Upper lobe of left lung (tissue), 6 donors: ENCODE measurements around the gene TIMD4. TPM values are rescaled to one million over a fixed set of nuclear protein-coding genes. Genes with fewer than 3 reads are reported as not detected.

ENCODE experiments used
- ATAC-seq, 2 donors: fragments of 200-7000 bp; cut with Tn5 transposase; one replicate each; pipeline ENCODE4 v1.9.1; 2022; ENCODE audit warnings: mild to moderate bottlenecking in 2 of 2, moderate library complexity in 2 of 2; ENCODE audit not compliant: low FRiP score in 2 of 2
- DNase-seq, 2 donors: peaks; one replicate each; pipeline ENCODE4 v3.0.0-alpha.2; 2019 to 2020
- H3K27ac ChIP-seq, 4 donors: fragments of 200-600 bp; sonication (generic); one replicate each; pipeline ENCODE4 v1.5.1; 2016 to 2019
- H3K27me3 ChIP-seq, 4 donors: fragments of 200-600 bp; sonication (generic); one replicate each; pipeline ENCODE4 v1.5.1; 2017 to 2019
- H3K36me3 ChIP-seq, 4 donors: fragments of 200-600 bp; sonication (generic); one replicate each; pipeline ENCODE4 v1.5.1; 2016 to 2019
- H3K4me1 ChIP-seq, 4 donors: fragments of 200-600 bp; sonication (generic); one replicate each; pipeline ENCODE4 v1.5.1; 2018 to 2019
- H3K4me3 ChIP-seq, 4 donors: fragments of 200-600 bp; sonication (generic); one replicate each; pipeline ENCODE4 v1.5.1; 2017 to 2019; ENCODE audit warnings: mild to moderate bottlenecking in 2 of 4, moderate library complexity in 1 of 4
- H3K9me3 ChIP-seq, 4 donors: fragments of 200-600 bp; sonication (generic); one replicate each; pipeline ENCODE4 v1.5.1; 2018 to 2019
- EP300 ChIP-seq, 4 donors: sonication (generic); formaldehyde crosslinking; IDR thresholded peaks; one replicate each; pipeline ENCODE4 v1.5.1; 2017; ENCODE audit warnings: antibody characterized with exemption in 4 of 4, control low read depth in 2 of 4
- POLR2A ChIP-seq, 4 donors: fragments of 450-650 bp; IDR thresholded peaks; one replicate each; pipeline ENCODE4 v1.5.1; 2016 to 2017; ENCODE audit warnings: antibody characterized with exemption in 4 of 4, mild to moderate bottlenecking in 2 of 4
- POLR2AphosphoS5 ChIP-seq, 2 donors: sonication (generic); formaldehyde crosslinking; IDR thresholded peaks; one replicate each; pipeline ENCODE4 v1.5.1; 2017; ENCODE audit warnings: antibody characterized with exemption in 2 of 2
- WGBS, 2 donors: methylation state at CpG; one replicate each; pipeline ENCODE4 v1.1.5; 2017 to 2018; 5-methylcytosine and 5-hydroxymethylcytosine counted together
- total RNA-seq, 6 donors: library from RNA; depleted of rRNA in 4 of 6; stranded (reverse); fragments of >200 nt in 4 of 6; gene quantifications; one replicate each; pipeline versions ENCODE4 v1.1.0 to v1.2.1, GENCODE V29; 2016 to 2021
- TF ChIP-seq, protein P1 (sequence below), 6 experiments: fragments of 450-650 bp in 4 of 6; fragments of 200-600 bp in 2 of 6; sonication (generic) in 2 of 6; IDR thresholded peaks; one replicate each; pipeline ENCODE4 v1.5.1; 2016 to 2019; ENCODE audit warnings: antibody characterized with exemption in 6 of 6
- donor health status: DM: no; HTN: no; CAD: no; lungs with moderate emphysema.
- donor health status: DM: no; HTN: yes; CAD: no; lungs with severe emphysema.

The TIMD4 gene
- total RNA-seq, 6 donors from 2014 or later, result 0.31 to 0.54 TPM; not detected in 4

GRCh38 chr5:156918311-156918845, 44.6 kb downstream of the TIMD4 start:
- WGBS, 2 donors, result 84 to 90% methylated on average over 8 of the region's 8 CpGs

DNA sequence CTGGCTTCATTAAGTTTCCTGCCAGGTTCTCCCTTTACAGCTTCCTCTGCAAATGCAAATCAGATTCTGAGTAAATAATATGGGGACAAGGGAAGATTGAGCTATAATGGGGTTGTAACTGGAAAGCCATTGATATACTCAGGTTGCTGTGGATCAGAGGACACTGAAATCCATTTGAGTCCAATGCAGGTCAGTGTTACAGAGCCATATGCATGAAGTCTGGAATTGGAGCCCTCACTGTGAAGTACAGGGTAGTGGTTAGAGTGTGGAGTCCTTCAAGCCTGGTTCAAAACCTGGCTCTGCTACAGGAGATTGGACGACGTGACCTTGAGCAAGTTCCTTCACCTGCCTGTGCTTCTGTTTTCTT, 48.7 kb downstream of the TIMD4 start:
- ATAC-seq, result no peak
- TF ChIP-seq POLR2AphosphoS5 (IDR thresholded peaks at IDR 0.05) (no peak), POLR2A (IDR thresholded peaks at IDR 0.05) (no peak), EP300 (IDR thresholded peaks at IDR 0.05) (no peak)
- TF ChIP-seq, protein P1, sequence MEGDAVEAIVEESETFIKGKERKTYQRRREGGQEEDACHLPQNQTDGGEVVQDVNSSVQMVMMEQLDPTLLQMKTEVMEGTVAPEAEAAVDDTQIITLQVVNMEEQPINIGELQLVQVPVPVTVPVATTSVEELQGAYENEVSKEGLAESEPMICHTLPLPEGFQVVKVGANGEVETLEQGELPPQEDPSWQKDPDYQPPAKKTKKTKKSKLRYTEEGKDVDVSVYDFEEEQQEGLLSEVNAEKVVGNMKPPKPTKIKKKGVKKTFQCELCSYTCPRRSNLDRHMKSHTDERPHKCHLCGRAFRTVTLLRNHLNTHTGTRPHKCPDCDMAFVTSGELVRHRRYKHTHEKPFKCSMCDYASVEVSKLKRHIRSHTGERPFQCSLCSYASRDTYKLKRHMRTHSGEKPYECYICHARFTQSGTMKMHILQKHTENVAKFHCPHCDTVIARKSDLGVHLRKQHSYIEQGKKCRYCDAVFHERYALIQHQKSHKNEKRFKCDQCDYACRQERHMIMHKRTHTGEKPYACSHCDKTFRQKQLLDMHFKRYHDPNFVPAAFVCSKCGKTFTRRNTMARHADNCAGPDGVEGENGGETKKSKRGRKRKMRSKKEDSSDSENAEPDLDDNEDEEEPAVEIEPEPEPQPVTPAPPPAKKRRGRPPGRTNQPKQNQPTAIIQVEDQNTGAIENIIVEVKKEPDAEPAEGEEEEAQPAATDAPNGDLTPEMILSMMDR (IDR thresholded peaks at IDR 0.05), result no peak
- H3K4me3 ChIP-seq, result no peak overlapping the region
- no peak for DNase-seq
- no peaks in the 10 kb centered on the region for H3K9me3 ChIP-seq
- 82 to 88% methylated on average over 2 of the region's 2 CpGs for WGBS, 2 donors
- no peaks in the 10 kb centered on the region for H3K27me3 ChIP-seq
- peak overlapping the region in 1 of 4 donors; percentile 38 for H3K27ac ChIP-seq
- H3K4me1 ChIP-seq, result no peaks in the 10 kb centered on the region
- no peaks in the 10 kb centered on the region for H3K36me3 ChIP-seq

More at GRCh38 chr5:156918311-156918845, 44.6 kb downstream of the TIMD4 start:
- Histone ChIP-seq H3K4me3 (no peak overlapping the region), H3K9me3 (no peaks in the 10 kb centered on the region), H3K36me3 (no peaks in the 10 kb centered on the region), H3K27me3 (no peaks in the 10 kb centered on the region), H3K27ac (no peak overlapping the region), H3K4me1 (no peaks in the 10 kb centered on the region)
- TF ChIP-seq, protein P1 (IDR thresholded peaks at IDR 0.05), result no peak
- TF ChIP-seq POLR2A (IDR thresholded peaks at IDR 0.05), result no peak
- TF ChIP-seq POLR2AphosphoS5 (IDR thresholded peaks at IDR 0.05), result no peak
- no peak for TF ChIP-seq EP300 (IDR thresholded peaks at IDR 0.05)
- ATAC-seq (no peak), DNase-seq (no peak)

DNA sequence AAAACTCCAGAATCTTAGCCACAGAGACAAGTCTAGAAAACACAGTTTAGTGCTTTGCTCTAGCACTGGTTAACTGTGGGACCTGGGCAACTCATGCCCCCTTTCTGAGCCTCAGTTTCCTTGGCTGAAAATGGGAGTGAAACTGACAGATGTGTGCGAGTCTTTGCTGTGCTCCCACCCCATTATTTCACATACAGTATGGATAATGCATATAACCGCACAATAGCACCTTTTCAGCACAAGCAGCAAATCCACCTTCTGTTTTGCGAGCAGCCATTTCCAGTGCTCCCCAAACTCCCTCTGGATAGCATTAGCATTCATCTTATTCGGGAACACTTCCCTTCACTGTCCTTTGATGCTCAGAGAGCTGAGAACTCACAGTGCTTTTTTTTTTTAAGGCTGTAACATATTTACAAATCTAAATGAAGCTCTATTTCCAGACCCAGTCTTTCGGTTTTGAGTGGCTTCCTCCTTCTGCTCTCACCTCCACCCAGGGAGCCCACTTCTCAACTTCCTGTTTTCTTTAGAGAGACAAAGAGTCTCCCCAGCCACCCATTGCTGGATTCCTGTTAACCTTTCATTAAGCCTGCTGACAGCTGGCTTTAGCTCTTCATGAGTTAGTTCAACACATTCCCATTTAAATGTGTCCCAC, 49.2 kb downstream of the TIMD4 start:
- no peaks in the 10 kb centered on the region for H3K36me3 ChIP-seq
- DNase-seq (no peak), ATAC-seq (no peak)
- no peak overlapping the region for H3K4me3 ChIP-seq
- peak overlapping the region in 1 of 4 donors; percentile 36 for H3K27ac ChIP-seq
- H3K4me1 ChIP-seq, result no peaks in the 10 kb centered on the region
- no peaks in the 10 kb centered on the region for H3K9me3 ChIP-seq
- WGBS, 2 donors, result 50 to 52% methylated on average over 5 of the region's 5 CpGs
- no peaks in the 10 kb centered on the region for H3K27me3 ChIP-seq
- no peak for TF ChIP-seq POLR2AphosphoS5 (IDR thresholded peaks at IDR 0.05)
- TF ChIP-seq EP300 (IDR thresholded peaks at IDR 0.05), result no peak
- TF ChIP-seq, protein P1 (IDR thresholded peaks at IDR 0.05), result no peak
- no peak for TF ChIP-seq POLR2A (IDR thresholded peaks at IDR 0.05)

DNA sequence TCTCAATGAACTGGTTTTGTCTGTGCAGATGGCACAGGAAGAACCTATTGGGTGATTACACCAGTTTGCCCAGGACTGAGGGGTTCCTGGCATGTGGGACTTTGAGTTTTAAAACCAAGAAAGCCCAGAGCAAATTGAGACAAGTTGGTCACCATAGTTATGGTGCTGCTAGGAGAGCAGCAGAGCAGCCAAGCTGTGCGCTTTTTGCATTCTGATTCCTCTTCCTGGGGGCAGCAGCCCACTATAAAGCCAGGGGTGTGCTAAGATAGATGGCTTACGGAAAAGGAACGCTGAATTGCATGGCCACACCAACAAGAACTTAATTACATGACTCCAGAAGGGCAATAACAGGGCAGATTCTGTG, 49.7 kb downstream of the TIMD4 start:
- ATAC-seq (no peak), DNase-seq (no peak)
- no peak for TF ChIP-seq POLR2AphosphoS5 (IDR thresholded peaks at IDR 0.05)
- TF ChIP-seq, protein P1 (IDR thresholded peaks at IDR 0.05), result no peak
- Histone ChIP-seq H3K4me3 (no peak overlapping the region), H3K36me3 (no peaks in the 10 kb centered on the region), H3K9me3 (no peaks in the 10 kb centered on the region), H3K4me1 (no peaks in the 10 kb centered on the region), H3K27me3 (no peaks in the 10 kb centered on the region), H3K27ac (peak overlapping the region in 1 of 4 donors; percentile 36)
- WGBS, 2 donors, result 86 to 98% methylated on average over 3 of the region's 3 CpGs

DNA sequence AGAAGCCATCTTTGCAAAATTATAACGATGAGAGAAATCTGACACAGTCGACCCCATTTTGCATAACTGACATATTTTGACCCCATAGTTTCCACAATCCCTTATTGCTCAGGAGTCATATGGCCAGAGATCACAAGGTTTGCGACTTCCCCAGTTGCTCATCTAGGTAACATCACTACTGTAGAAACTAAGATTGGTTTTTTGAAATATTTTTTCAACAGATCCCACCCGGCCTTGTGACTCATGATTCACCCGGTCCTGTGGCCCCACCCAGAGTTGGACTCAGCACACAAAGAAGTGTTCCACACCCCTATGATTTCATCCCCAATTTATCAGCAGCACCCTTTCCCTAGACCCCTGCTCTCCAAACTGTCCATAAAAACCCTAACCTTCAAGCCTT, 50.2 kb downstream of the TIMD4 start:
- ATAC-seq, result no peak
- TF ChIP-seq EP300 (IDR thresholded peaks at IDR 0.05) (no peak), POLR2AphosphoS5 (IDR thresholded peaks at IDR 0.05) (no peak)
- no peak for DNase-seq
- H3K9me3 ChIP-seq, result no peaks in the 10 kb centered on the region
- H3K27ac ChIP-seq, result no peak overlapping the region
- no peak overlapping the region for H3K4me3 ChIP-seq
- H3K27me3 ChIP-seq, result no peaks in the 10 kb centered on the region
- H3K36me3 ChIP-seq, result no peaks in the 10 kb centered on the region
- no peaks in the 10 kb centered on the region for H3K4me1 ChIP-seq
- 80 to 82% methylated on average over 5 of the region's 5 CpGs for WGBS, 2 donors
